HTR-8/SVneo (cell line): Measurements from ENCODE around the gene MAGI1.
"Not testable (repeated sequence)": the region's sequence is repeated elsewhere in the genome, so short reads cannot be mapped to it uniquely, and the experiment has no call there.

Experiments
- DNase-seq: peaks from one replicate; pipeline ENCODE4 v3.0.0; 2011; ENCODE audit warnings: low spot score, mixed read lengths; ENCODE audit not compliant: insufficient read length
- FAIRE-seq: peaks from 2 replicates; lab custom pipeline; 2011; peaks lifted over from hg19 to GRCh38; lab: Jason Lieb, UNC

Gene MAGI1

GRCh38 chr3:65619888-65620287 lies 418.8 kb downstream of the MAGI1 start:
- no peak for FAIRE-seq
- no peak for DNase-seq

GRCh38 chr3:65619451-65619881 lies 419.3 kb downstream of the MAGI1 start:
- DNase-seq, result no peak

GRCh38 chr3:65618599-65618998 lies 420.1 kb downstream of the MAGI1 start:
- DNase-seq (no peak), FAIRE-seq (no peak)

More at GRCh38 chr3:65619451-65619881, 419.3 kb downstream of the MAGI1 start:
- no peak for FAIRE-seq

GRCh38 chr3:65617787-65618186 lies 420.9 kb downstream of the MAGI1 start:
- DNase-seq (no peak), FAIRE-seq (no peak)

- DNase-seq, result no peak
- FAIRE-seq, result no peak
Measured at GRCh38 chr3:65617209-65617608, 421.5 kb downstream of the MAGI1 start.

GRCh38 chr3:65616563-65616962 lies 422.2 kb downstream of the MAGI1 start:
- DNase-seq (no peak), FAIRE-seq (no peak)

- DNase-seq (no peak), FAIRE-seq (no peak)
Measured at GRCh38 chr3:65615329-65615728, 423.4 kb downstream of the MAGI1 start.

GRCh38 chr3:65614585-65614984 lies 424.1 kb downstream of the MAGI1 start:
- FAIRE-seq, result no peak

GRCh38 chr3:65607965-65608460 lies 430.7 kb downstream of the MAGI1 start:
- DNase-seq, FAIRE-seq: not testable (repeated sequence)

More at GRCh38 chr3:65614585-65614984, 424.1 kb downstream of the MAGI1 start:
- DNase-seq, result no peak

- DNase-seq, result no peak
Measured at GRCh38 chr3:65607101-65607500, 431.6 kb downstream of the MAGI1 start.

GRCh38 chr3:65605876-65606432 lies 432.8 kb downstream of the MAGI1 start:
- DNase-seq (no peak), FAIRE-seq (no peak)

More at GRCh38 chr3:65607101-65607500, 431.6 kb downstream of the MAGI1 start:
- FAIRE-seq, result no peak

GRCh38 chr3:65604863-65605526 lies 433.7 kb downstream of the MAGI1 start:
- no peak for FAIRE-seq
- DNase-seq, result no peak

GRCh38 chr3:65603631-65604030 lies 435.1 kb downstream of the MAGI1 start:
- no peak for FAIRE-seq
- no peak for DNase-seq

- no peak for DNase-seq
- FAIRE-seq, result no peak
Measured at GRCh38 chr3:65600888-65601287, 437.8 kb downstream of the MAGI1 start.

- FAIRE-seq, result no peak
- no peak for DNase-seq
Measured at GRCh38 chr3:65597952-65598413, 440.7 kb downstream of the MAGI1 start.

- FAIRE-seq, result no peak
- DNase-seq, result no peak
Measured at GRCh38 chr3:65597226-65597951, 441.3 kb downstream of the MAGI1 start.

GRCh38 chr3:65596571-65597225 lies 442.0 kb downstream of the MAGI1 start:
- no peak for FAIRE-seq
- no peak for DNase-seq

- no peak for FAIRE-seq
- DNase-seq, result no peak
Measured at GRCh38 chr3:65596029-65596300, 442.8 kb downstream of the MAGI1 start.

GRCh38 chr3:65595222-65596028 lies 443.3 kb downstream of the MAGI1 start:
- FAIRE-seq (no peak), DNase-seq (no peak)
